ENCODE data around the gene ALKBH3.

Gene ALKBH3

GRCh38 chr11:43941257-43941994 is 60.8 kb downstream of the ALKBH3 start:
- DNase-seq (ENCODE audit: low spot score), result no peak

GRCh38 chr11:43942662-43943371 is 62.2 kb downstream of the ALKBH3 start:
- DNase-seq (ENCODE audit: low spot score), result no peak

GRCh38 chr11:43943372-43943930 is 62.8 kb downstream of the ALKBH3 start:
- no peak for DNase-seq (ENCODE audit: low spot score)

- no peak for DNase-seq (ENCODE audit: low spot score)
These were observed 63.5 kb downstream of the ALKBH3 start for GRCh38 chr11:43943931-43944751.

- no peak for DNase-seq (ENCODE audit: low spot score)
These were observed 64.2 kb downstream of the ALKBH3 start for GRCh38 chr11:43944761-43945311.

GRCh38 chr11:43947003-43947500 is 66.4 kb downstream of the ALKBH3 start:
- no peak for DNase-seq (ENCODE audit: low spot score)

- no peak for DNase-seq (ENCODE audit: low spot score)
These were observed 67.2 kb downstream of the ALKBH3 start for GRCh38 chr11:43947815-43948214.

GRCh38 chr11:43948341-43949225 is 68.0 kb downstream of the ALKBH3 start:
- no peak for DNase-seq (ENCODE audit: low spot score)

GRCh38 chr11:43950311-43950855 is 69.8 kb downstream of the ALKBH3 start:
- DNase-seq (ENCODE audit: low spot score), result no peak

GRCh38 chr11:43951231-43951630 is 70.6 kb downstream of the ALKBH3 start:
- no peak for DNase-seq (ENCODE audit: low spot score)

GRCh38 chr11:43952020-43952400 is 71.4 kb downstream of the ALKBH3 start:
- no peak for DNase-seq (ENCODE audit: low spot score)

- no peak for DNase-seq (ENCODE audit: low spot score)
These were observed 72.0 kb downstream of the ALKBH3 start for GRCh38 chr11:43952401-43953342.

GRCh38 chr11:43953521-43953920 is 72.9 kb downstream of the ALKBH3 start:
- DNase-seq (ENCODE audit: low spot score), result no peak

- DNase-seq (ENCODE audit: low spot score), result no peak
These were observed 73.6 kb downstream of the ALKBH3 start for GRCh38 chr11:43954241-43954640.

GRCh38 chr11:43955381-43956118 is 74.9 kb downstream of the ALKBH3 start:
- DNase-seq (ENCODE audit: low spot score), result no peak

GRCh38 chr11:43957571-43957970 is 76.9 kb downstream of the ALKBH3 start:
- no peak for DNase-seq (ENCODE audit: low spot score)

- DNase-seq (ENCODE audit: low spot score), result no peak
These were observed 78.8 kb downstream of the ALKBH3 start for GRCh38 chr11:43959321-43959995.

Data from putamen (tissue), 1 donor.